ENCODE data around the gene RTN1. TPM values are rescaled to one million over a fixed set of nuclear protein-coding genes. Genes with fewer than 3 reads are reported as not detected.

Gene RTN1
- total RNA-seq, 8 experiments from 2014 or later: 0.17 to 384 (median 179) TPM

DNA sequence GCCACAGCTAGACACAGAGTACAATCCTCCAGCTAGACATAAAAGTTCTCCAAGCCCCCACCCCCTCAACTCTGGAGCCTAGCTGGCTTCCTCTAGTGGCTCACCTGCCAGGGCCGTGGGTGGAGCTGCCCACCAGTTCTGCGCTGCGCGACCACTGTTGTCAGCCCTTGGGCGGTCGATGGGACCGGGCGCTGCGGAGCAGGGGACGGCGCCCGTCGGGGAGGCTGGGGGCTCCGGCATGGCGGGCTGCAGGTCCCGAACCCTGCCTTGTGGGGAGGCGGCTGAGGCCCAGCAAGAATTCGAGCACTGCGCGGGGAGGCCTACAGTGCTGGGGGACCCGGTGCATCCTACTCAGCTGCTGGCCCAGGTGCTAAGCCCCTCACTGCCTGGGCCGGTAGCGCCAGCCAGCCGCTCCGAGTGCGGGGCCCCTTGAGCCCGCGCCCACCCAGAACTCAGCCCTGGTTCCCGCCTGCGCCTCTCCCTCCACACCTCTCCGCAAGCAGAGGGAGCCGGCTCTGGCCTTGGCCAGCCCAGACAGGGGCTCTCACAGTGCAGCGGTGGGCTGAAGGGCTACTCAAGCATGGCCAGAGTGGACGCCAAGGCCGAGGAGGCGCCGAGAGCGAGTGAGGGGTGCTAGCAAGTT, 51.0 kb downstream of the RTN1 start:
- Histone ChIP-seq H3K4me1 (replicated peaks in 1 of 2) (peaks cover 0 to 2% of the 10 kb centered on the region in 2 donors), H3K4me3 (no peak overlapping the region), H3K27ac (no peak overlapping the region)
- 86 to 100% (median 100%) methylated on average over 4 to 11 of the region's 38 CpGs; no CpG with 5 or more reads in 7 of the 10 experiments for WGBS, 10 experiments
- in situ Hi-C loops (cut with MboI; ENCODE audit: low pct_unique_long_range_greater_than_20kb in 2 of 9, low sequenced_read_pairs in 9 of 9, unreplicated experiment in 9 of 9): no loop called here
- ATAC-seq (replicated peaks in 6 of 8): no peak

DNA sequence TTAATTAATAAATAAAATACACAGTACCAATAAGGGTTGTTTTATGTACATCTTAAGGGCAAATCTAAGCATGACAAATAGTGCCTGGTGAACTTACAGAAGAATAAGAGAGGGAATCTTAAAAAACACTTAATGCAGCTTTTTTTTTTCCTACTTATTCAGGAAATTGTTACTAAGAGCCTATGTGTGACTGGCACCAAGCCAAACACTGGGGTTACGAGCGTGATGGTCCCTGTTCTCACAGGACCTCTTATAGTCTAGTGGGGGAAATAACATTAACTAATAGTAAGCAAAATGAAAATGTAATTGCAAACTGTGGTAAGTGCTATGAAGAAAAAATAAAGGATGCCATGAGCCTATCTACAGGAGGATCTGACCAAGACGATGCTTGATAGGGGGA, 53.6 kb downstream of the RTN1 start:
- H3K27ac ChIP-seq: no peak overlapping the region
- no peak overlapping the region for H3K4me3 ChIP-seq
- peaks cover 0 to 6% of the 10 kb centered on the region in 2 donors for H3K4me1 ChIP-seq (replicated peaks in 1 of 2)
- ATAC-seq (replicated peaks in 6 of 8): no peak
- 8 to 100% (median 59%) methylated on average over 1 to 3 of the region's 3 CpGs; no CpG with 5 or more reads in 2 of the 10 experiments for WGBS, 10 experiments
- in situ Hi-C loops (cut with MboI; ENCODE audit: low pct_unique_long_range_greater_than_20kb in 2 of 9, low sequenced_read_pairs in 9 of 9, unreplicated experiment in 9 of 9): no loop called here

GRCh38 chr14:59814988-59815387, 55.6 kb downstream of the RTN1 start:
- 0 to 100% (median 80%) methylated on average over 1 of the region's 1 CpG; no CpG with 5 or more reads in 3 of the 10 experiments for WGBS, 10 experiments

GRCh38 chr14:59811815-59812214, 58.8 kb downstream of the RTN1 start:
- in situ Hi-C loops (cut with MboI; ENCODE audit: low pct_unique_long_range_greater_than_20kb in 2 of 9, low sequenced_read_pairs in 9 of 9, unreplicated experiment in 9 of 9): no loop called here
- Histone ChIP-seq H3K4me1 (replicated peaks in 1 of 2) (peaks cover 11 to 15% of the 10 kb centered on the region in 2 donors), H3K4me3 (no peak overlapping the region), H3K27ac (no peak overlapping the region)
- WGBS, 10 experiments: 0 to 92% (median 50%) methylated on average over 1 to 3 of the region's 3 CpGs; no CpG with 5 or more reads in 2 of the 10 experiments
- no peak for ATAC-seq (replicated peaks in 6 of 8)

More at GRCh38 chr14:59814988-59815387, 55.6 kb downstream of the RTN1 start:
- H3K27ac ChIP-seq: no peak overlapping the region
- in situ Hi-C loops (cut with MboI; ENCODE audit: low pct_unique_long_range_greater_than_20kb in 2 of 9, low sequenced_read_pairs in 9 of 9, unreplicated experiment in 9 of 9): no loop called here
- ATAC-seq (replicated peaks in 6 of 8): peak in 5 of 8 experiments; percentile 78 to 85 (median 79)
- H3K4me3 ChIP-seq: no peak overlapping the region
- peaks cover 11 to 15% of the 10 kb centered on the region in 2 donors for H3K4me1 ChIP-seq (replicated peaks in 1 of 2)

DNA sequence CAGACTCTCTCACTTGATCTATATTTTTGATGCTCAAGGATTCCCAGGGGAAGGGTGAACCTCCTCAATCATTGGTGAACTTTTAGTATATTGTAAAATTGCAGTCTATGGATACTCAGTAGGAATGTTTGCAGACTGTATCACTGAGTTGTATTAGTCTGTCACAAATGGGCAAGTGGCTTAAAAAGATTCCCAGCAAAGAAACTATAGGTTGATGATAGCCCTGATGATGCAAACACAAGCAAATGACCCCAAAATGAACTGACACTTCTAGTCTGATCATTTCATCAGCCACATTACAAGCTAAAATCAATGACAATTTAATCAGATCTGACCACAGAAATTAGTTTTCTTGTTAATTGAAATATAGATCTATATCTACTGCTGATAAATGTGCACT, 59.5 kb downstream of the RTN1 start:
- Histone ChIP-seq H3K4me3 (no peak overlapping the region), H3K27ac (no peak overlapping the region), H3K4me1 (replicated peaks in 1 of 2) (peaks cover 11 to 15% of the 10 kb centered on the region in 2 donors)
- ATAC-seq (replicated peaks in 6 of 8): peak in 3 of 8 experiments; percentile 52 to 60 (median 57)
- in situ Hi-C loops (cut with MboI; ENCODE audit: low pct_unique_long_range_greater_than_20kb in 2 of 9, low sequenced_read_pairs in 9 of 9, unreplicated experiment in 9 of 9): no loop called here

DNA sequence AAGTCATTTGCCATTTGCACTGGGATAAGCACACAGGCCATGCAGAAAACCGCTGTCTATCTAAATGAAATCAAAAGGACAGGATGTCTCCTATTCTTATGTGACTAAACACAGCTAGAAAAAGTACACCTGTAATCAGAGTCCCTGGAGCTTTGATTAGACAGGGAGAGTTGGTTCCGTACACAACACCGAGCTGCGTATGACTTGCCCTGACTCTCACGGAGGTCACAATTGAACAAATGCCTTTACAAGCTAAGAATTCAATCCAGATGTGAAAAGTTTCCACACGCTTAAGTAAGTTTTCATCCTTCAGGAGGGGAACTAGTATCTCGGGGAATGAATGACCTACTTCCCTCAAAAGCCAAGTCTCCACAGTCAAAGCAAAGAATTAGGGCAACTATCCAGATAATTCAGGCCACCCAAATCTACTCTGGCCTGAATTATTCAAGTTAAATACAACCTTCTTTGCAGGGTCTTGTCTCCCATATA, 67.5 kb downstream of the RTN1 start:
- H3K4me3 ChIP-seq: no peak overlapping the region
- no peak for ATAC-seq (replicated peaks in 6 of 8)
- WGBS, 10 experiments: 0 to 93% (median 80%) methylated on average over 1 to 7 of the region's 7 CpGs; no CpG with 5 or more reads in 2 of the 10 experiments
- in situ Hi-C loops (cut with MboI; ENCODE audit: low pct_unique_long_range_greater_than_20kb in 2 of 9, low sequenced_read_pairs in 9 of 9, unreplicated experiment in 9 of 9): no loop called here
- H3K27ac ChIP-seq: no peak overlapping the region
- no peaks in the 10 kb centered on the region for H3K4me1 ChIP-seq (replicated peaks in 1 of 2)

- H3K4me3 ChIP-seq: no peak overlapping the region
- ATAC-seq (replicated peaks in 6 of 8): peak in 1 of 8 experiments; percentile 9
- WGBS, 10 experiments: 0 to 94% (median 50%) methylated on average over 1 to 2 of the region's 2 CpGs; no CpG with 5 or more reads in 1 of the 10 experiments
- peaks cover 0 to 16% of the 10 kb centered on the region in 2 donors for H3K4me1 ChIP-seq (replicated peaks in 1 of 2)
- no peak overlapping the region for H3K27ac ChIP-seq
- in situ Hi-C loops (cut with MboI; ENCODE audit: low pct_unique_long_range_greater_than_20kb in 2 of 9, low sequenced_read_pairs in 9 of 9, unreplicated experiment in 9 of 9): no loop called here
Measured at GRCh38 chr14:59788176-59788575, 82.4 kb downstream of the RTN1 start.

DNA sequence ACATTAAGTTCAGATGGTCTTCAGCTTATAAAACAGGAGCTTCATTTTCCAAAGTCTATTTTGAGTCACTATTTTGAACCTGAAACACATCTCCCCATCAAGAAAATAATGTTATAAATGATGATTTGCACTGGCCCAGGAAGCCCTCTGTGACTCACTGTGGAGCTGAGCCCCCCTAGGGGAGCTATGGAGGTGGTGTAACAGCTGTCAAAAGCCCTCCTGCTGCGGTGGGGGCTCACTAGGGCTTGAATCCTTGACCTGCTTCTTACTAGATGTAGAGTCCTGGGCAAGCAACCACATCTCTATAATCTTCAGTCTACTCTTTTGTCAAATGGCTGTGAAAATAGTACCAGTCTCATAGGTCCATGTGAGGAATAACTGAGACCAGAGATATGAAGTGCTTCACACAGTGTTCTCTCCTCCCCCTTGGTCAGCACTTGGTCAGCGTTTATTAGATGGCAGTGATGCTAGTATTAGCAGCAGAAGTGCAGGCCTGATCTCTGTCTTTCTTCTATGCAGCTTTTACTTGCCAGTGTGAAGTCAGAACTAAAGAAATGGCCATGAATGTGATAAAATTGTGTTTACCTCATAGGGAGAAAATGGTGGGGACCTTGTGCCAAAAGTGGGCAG, 83.4 kb downstream of the RTN1 start:
- ATAC-seq (replicated peaks in 6 of 8): peak in 4 of 8 experiments; percentile 44 to 72 (median 62)
- WGBS, 10 experiments: 0 to 100% (median 0%) methylated on average over 1 of the region's 2 CpGs; no CpG with 5 or more reads in 5 of the 10 experiments
- in situ Hi-C loops (cut with MboI; ENCODE audit: low pct_unique_long_range_greater_than_20kb in 2 of 9, low sequenced_read_pairs in 9 of 9, unreplicated experiment in 9 of 9): no loop called here
- Histone ChIP-seq H3K4me1 (replicated peaks in 1 of 2) (peaks cover 0 to 16% of the 10 kb centered on the region in 2 donors), H3K27ac (no peak overlapping the region), H3K4me3 (no peak overlapping the region)

DNA sequence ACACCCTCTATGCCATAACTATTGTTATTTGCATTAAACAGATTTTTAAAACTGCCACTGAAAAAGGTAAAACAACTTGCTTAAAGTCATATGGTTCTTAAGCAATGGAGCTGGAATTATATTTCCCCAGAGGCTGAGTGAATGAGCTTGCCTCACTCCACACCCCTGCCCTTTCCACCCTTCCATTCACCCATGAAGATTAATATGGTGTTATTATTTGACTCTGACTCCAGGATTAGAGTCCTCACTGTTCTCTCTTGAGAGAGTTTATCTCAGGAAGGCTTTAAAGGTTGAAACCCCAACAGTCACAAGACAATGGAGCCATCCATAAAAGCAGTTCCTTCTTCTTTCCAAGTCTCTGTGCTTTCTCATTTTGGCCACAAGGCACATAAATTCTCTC, 84.9 kb downstream of the RTN1 start:
- Histone ChIP-seq H3K27ac (no peak overlapping the region), H3K4me1 (replicated peaks in 1 of 2) (peaks cover 0 to 16% of the 10 kb centered on the region in 2 donors), H3K4me3 (no peak overlapping the region)
- in situ Hi-C loops (cut with MboI; ENCODE audit: low pct_unique_long_range_greater_than_20kb in 2 of 9, low sequenced_read_pairs in 9 of 9, unreplicated experiment in 9 of 9): no loop called here
- peak in 3 of 8 experiments; percentile 42 to 62 (median 53) for ATAC-seq (replicated peaks in 6 of 8)

DNA sequence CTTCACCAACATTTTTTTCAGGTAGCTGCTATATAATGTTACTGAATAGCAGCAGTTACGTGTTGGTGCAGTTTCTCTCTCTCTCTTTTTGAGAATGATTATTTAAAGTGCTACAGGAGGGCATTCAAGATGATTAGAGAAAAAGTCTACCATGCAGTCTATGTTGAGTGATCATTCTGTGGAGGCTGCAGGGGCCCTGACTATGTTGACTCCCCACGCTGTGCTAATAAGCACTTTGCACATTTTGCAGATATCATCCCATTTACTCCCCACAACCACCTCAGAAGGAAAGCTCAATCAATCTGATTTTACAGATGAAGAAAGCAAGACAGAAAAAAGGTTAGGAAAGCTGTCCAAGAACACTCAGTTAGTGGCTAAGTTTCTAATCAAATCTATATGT, 87.8 kb downstream of the RTN1 start:
- no peak for ATAC-seq (replicated peaks in 6 of 8)
- Histone ChIP-seq H3K4me3 (no peak overlapping the region), H3K4me1 (replicated peaks in 1 of 2) (peaks cover 0 to 13% of the 10 kb centered on the region in 2 donors), H3K27ac (no peak overlapping the region)
- in situ Hi-C loops (cut with MboI; ENCODE audit: low pct_unique_long_range_greater_than_20kb in 2 of 9, low sequenced_read_pairs in 9 of 9, unreplicated experiment in 9 of 9): no loop called here
- WGBS, 10 experiments: 10 to 100% (median 90%) methylated on average over 1 to 2 of the region's 2 CpGs

GRCh38 chr14:59777006-59777579, 93.5 kb downstream of the RTN1 start:
- WGBS, 10 experiments: 53 to 96% (median 80%) methylated on average over 1 to 4 of the region's 4 CpGs; no CpG with 5 or more reads in 1 of the 10 experiments
- Histone ChIP-seq H3K27ac (no peak overlapping the region), H3K4me3 (no peak overlapping the region), H3K4me1 (replicated peaks in 1 of 2) (peaks cover 7 to 10% of the 10 kb centered on the region in 2 donors)
- ATAC-seq (replicated peaks in 6 of 8): no peak
- in situ Hi-C loops (cut with MboI; ENCODE audit: low pct_unique_long_range_greater_than_20kb in 2 of 9, low sequenced_read_pairs in 9 of 9, unreplicated experiment in 9 of 9): no loop called here

GRCh38 chr14:59776468-59776867, 94.1 kb downstream of the RTN1 start:
- 0 to 100% (median 90%) methylated on average over 1 to 2 of the region's 2 CpGs; no CpG with 5 or more reads in 4 of the 10 experiments for WGBS, 10 experiments
- H3K4me1 ChIP-seq (replicated peaks in 1 of 2): peaks cover 7 to 17% of the 10 kb centered on the region in 2 donors
- ATAC-seq (replicated peaks in 6 of 8): no peak
- in situ Hi-C loops (cut with MboI; ENCODE audit: low pct_unique_long_range_greater_than_20kb in 2 of 9, low sequenced_read_pairs in 9 of 9, unreplicated experiment in 9 of 9): no loop called here
- H3K27ac ChIP-seq: no peak overlapping the region
- no peak overlapping the region for H3K4me3 ChIP-seq

DNA sequence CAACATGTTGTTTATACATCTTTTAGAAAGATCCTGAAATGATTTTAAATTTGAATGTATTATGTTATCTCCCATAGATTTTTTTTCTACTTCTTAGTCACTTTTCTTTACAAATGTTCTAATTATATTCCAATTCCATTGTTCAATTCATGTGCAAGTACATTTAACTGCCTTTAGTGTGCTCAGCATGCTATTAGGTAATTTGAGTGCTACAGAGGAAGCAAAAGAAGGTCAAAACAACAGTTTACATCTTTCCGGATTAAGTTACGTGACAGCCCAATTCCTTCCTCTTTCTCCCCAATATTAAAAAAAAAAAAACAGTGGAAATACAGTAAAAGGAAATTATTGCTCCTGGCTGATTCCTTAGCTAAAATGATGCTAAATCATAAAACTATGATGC, 98.3 kb downstream of the RTN1 start:
- WGBS, 10 experiments: 40 to 100% (median 86%) methylated on average over 2 of the region's 2 CpGs; no CpG with 5 or more reads in 2 of the 10 experiments
- Histone ChIP-seq H3K4me3 (no peak overlapping the region), H3K4me1 (replicated peaks in 1 of 2) (peaks cover 7 to 20% of the 10 kb centered on the region in 2 donors), H3K27ac (no peak overlapping the region)
- ATAC-seq (replicated peaks in 6 of 8): peak in 2 of 8 experiments; percentile 35 to 39
- in situ Hi-C loops (cut with MboI; ENCODE audit: low pct_unique_long_range_greater_than_20kb in 2 of 9, low sequenced_read_pairs in 9 of 9, unreplicated experiment in 9 of 9): no loop called here

Data from motor neuron (in vitro differentiated cells).